K562 (cell line): ENCODE data around the gene GPD2. TPM values are rescaled to one million over a fixed set of nuclear protein-coding genes. Genes with fewer than 3 reads are reported as not detected.

ENCODE experiments used
- ARID3B ChIP-seq: fragments of 250-450 bp; sonication (Bioruptor Pico); IDR thresholded peaks from 2 replicates; pipeline ENCODE4 v1.4.0; 2020; ENCODE audit warnings: borderline replicate concordance
- E2F8 ChIP-seq: fragments of 450-650 bp; IDR thresholded peaks from 2 replicates; pipeline ENCODE4 v1.7.1; 2018; ENCODE audit warnings: mild to moderate bottlenecking, low read depth; ENCODE audit not compliant: partially characterized antibody
- ETV1 ChIP-seq: fragments of 450-650 bp; conservative IDR thresholded peaks from 2 replicates; pipeline ENCODE4 v1.6.1; 2016; ENCODE audit warnings: missing genetic modification characterization, control low read depth, low read depth, missing compliant biosample characterization
- FOXK1 ChIP-seq: sonication (generic); formaldehyde crosslinking; IDR thresholded peaks from 2 replicates; pipeline ENCODE4 v1.8.0; 2022; ENCODE audit warnings: missing genetic modification reagents, mild to moderate bottlenecking, borderline replicate concordance
- HDAC3 ChIP-seq: fragments of 450-650 bp; IDR thresholded peaks from 2 replicates; pipeline ENCODE4 v1.6.1; 2018; ENCODE audit warnings: borderline replicate concordance, mild to moderate bottlenecking, moderate library complexity; ENCODE audit not compliant: partially characterized antibody
- HNRNPH1 ChIP-seq: fragments of 200-400 bp; formaldehyde crosslinking; optimal IDR thresholded peaks from 2 replicates; pipeline ENCODE3; 2017; ENCODE audit warnings: low read depth, mild to moderate bottlenecking, low read length, moderate library complexity
- KDM1A ChIP-seq, 2 experiments: fragments of 450-650 bp; IDR thresholded peaks; 2 replicates each; pipeline ENCODE4 v1.6.1; 2016; ENCODE audit warnings: mild to moderate bottlenecking in 2 of 2
- MAFF ChIP-seq: IDR thresholded peaks from 2 replicates; pipeline ENCODE4 v1.6.1; 2012; ENCODE audit warnings: low read length, improper control_type of control experiment
- NCOA4 ChIP-seq: fragments of 450-650 bp; IDR thresholded peaks from 2 replicates; pipeline ENCODE4 v1.6.1; 2018; ENCODE audit warnings: mild to moderate bottlenecking; ENCODE audit not compliant: partially characterized antibody
- POLR2A ChIP-seq: fragments of 450-650 bp; conservative IDR thresholded peaks from 2 replicates; pipeline ENCODE4 v1.6.1; 2016
- POLR3A ChIP-seq: IDR thresholded peaks from 2 replicates; pipeline ENCODE4 v1.6.1; 2011; ENCODE audit warnings: borderline replicate concordance, mild to moderate bottlenecking, moderate library complexity; ENCODE audit not compliant: insufficient read length, insufficient read depth; ENCODE audit errors: extremely low read depth
- RCOR1 ChIP-seq, 2 experiments: IDR thresholded peaks; 2 replicates each; pipeline ENCODE4 v1.6.1; 2012; ENCODE audit warnings: low read depth in 2 of 2, low read length in 2 of 2, borderline replicate concordance in 1 of 2, improper control_type of control experiment in 1 of 2
- SMC3 ChIP-seq: conservative IDR thresholded peaks from 2 replicates; pipeline ENCODE4 v1.6.1; 2011; ENCODE audit warnings: low read depth, low read length, improper control_type of control experiment; ENCODE audit not compliant: insufficient read depth
- TFE3 ChIP-seq: fragments of 450-650 bp; formaldehyde crosslinking; IDR thresholded peaks from 2 replicates; pipeline ENCODE4 v1.4.0; 2020; ENCODE audit warnings: mild to moderate bottlenecking, mixed read lengths
- XRCC3 ChIP-seq: fragments of 450-650 bp; IDR thresholded peaks from 2 replicates; pipeline ENCODE4 v1.6.1; 2017; ENCODE audit warnings: mild to moderate bottlenecking, moderate library complexity
- ZBTB2 ChIP-seq: fragments of 450-650 bp; IDR thresholded peaks from 2 replicates; pipeline ENCODE4 v1.6.1; 2016; ENCODE audit warnings: antibody characterized with exemption
- ZNF165 ChIP-seq: fragments of 250-450 bp; sonication (Bioruptor Pico); IDR thresholded peaks from 2 replicates; pipeline ENCODE4 v1.4.0; 2020; ENCODE audit warnings: borderline replicate concordance
- ZNF780A ChIP-seq: fragments of 250-450 bp; sonication (Bioruptor Pico); IDR thresholded peaks from 2 replicates; pipeline ENCODE4 v1.5.0; 2021; ENCODE audit warnings: mild to moderate bottlenecking
- ZNF79 ChIP-seq: fragments of 250-450 bp; sonication (Bioruptor Pico); IDR thresholded peaks from 2 replicates; pipeline ENCODE4 v1.4.0; 2020; ENCODE audit warnings: low read depth, mild to moderate bottlenecking, moderate library complexity
- polyA plus RNA-seq, 8 experiments: library from polyadenylated mRNA; depleted of rRNA in 4 of 8; stranded (reverse) in 5 of 8; unstranded in 3 of 8; fragments of >200 nt; fragmentation: Nextera tagmentation in 2 of 8; fragmentation: Illumina TruSeq in 1 of 8; extraction: Ambion mirVana in 2 of 8; extraction: Trizol in 1 of 8; gene quantifications; 2 replicates each; pipeline versions ENCODE4 v1.2.1 to v1.2.3, GENCODE V29; 2011 to 2014; ENCODE audit warnings: inconsistent platforms in 1 of 8, missing spikeins in 1 of 8
- total RNA-seq, 7 experiments: library from RNA; depleted of rRNA in 6 of 7; stranded (reverse); fragments of >200 nt in 6 of 7; fragmentation: Illumina TruSeq in 2 of 7; extraction: Trizol in 2 of 7; gene quantifications; 2 replicates each; pipeline versions ENCODE4 v1.2.1 to v1.2.3, GENCODE V29; 2011 to 2021; ENCODE audit warnings: low replicate concordance in 1 of 7

Gene GPD2
- total and polyA plus RNA-seq, 9 of the 15 experiments (the other 6 are each of a cell fraction or from before 2014, with no cell fraction given): 5.2 to 39.2 (median 19.0) TPM

GRCh38 chr2:156400706-156401678 lies 35.2 kb upstream of the GPD2 start (continued):
- TF ChIP-seq RCOR1 (IDR thresholded peaks at IDR 0.05; ENCODE audit: borderline replicate concordance in 1 of 2, low read depth in 2 of 2, low read length in 2 of 2) (peak in 1 of 2 experiments; percentile 49; a peak in 1 of 4 replicates), HDAC3 (peak; percentile 57), FOXK1 (CRISPR knock-in tag) (no peak), POLR2A (no peak), E2F8 (no peak), ETV1 (peak; percentile 45; the same call in 1 of the 2 replicates), NCOA4 (no peak), ZNF780A (no peak), ZNF165 (CRISPR knock-in tag) (no peak), ZBTB2 (0 out of 2 replicates have a peak, but pooled peaks have one; percentile 17), XRCC3 (no peak), POLR3A (peak; percentile 83), ZNF79 (CRISPR knock-in tag) (no peak), SMC3 (no peak), TFE3 (peak; percentile 6; the same call in 1 of the 2 replicates), KDM1A (IDR thresholded peaks at IDR 0.05) (no peak), MAFF (no peak), HNRNPH1 (no peak), ARID3B (CRISPR knock-in tag) (no peak)
